ENCODE data around the gene CSNK1A1L. TPM values are rescaled to one million over a fixed set of nuclear protein-coding genes. Genes with fewer than 3 reads are reported as not detected.

The CSNK1A1L gene
- total and polyA plus RNA-seq, 2 of the 13 experiments (the other 11 are each of a cell fraction or from before 2014, with no cell fraction given), result not detected

DNA sequence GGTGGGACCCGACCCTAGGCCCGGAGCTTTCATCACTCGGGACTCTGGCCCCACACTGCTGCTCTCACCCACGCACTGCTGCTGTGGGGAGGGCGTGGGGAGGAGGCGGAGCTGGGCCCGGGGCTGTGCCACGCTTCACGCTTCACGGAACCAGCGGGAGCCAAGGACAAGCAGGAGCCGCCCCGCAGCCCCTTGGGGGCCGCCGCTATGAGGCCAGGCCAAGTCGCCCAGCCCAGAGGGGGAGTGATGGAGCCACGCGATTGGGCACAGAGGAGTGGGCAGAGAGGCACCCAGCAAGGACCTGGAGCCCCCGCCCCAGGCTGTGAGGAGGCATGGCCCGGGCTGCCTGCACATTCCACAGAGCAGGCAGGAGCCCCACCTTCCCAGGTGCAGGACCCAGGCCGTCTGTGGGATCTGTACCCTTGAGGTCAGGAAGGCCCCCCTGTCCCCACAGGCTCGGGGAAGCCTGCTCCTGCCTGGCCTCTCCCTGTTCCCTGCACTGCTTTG, 35.8 kb downstream of the CSNK1A1L start (continued):
- TF ChIP-seq, protein P1, sequence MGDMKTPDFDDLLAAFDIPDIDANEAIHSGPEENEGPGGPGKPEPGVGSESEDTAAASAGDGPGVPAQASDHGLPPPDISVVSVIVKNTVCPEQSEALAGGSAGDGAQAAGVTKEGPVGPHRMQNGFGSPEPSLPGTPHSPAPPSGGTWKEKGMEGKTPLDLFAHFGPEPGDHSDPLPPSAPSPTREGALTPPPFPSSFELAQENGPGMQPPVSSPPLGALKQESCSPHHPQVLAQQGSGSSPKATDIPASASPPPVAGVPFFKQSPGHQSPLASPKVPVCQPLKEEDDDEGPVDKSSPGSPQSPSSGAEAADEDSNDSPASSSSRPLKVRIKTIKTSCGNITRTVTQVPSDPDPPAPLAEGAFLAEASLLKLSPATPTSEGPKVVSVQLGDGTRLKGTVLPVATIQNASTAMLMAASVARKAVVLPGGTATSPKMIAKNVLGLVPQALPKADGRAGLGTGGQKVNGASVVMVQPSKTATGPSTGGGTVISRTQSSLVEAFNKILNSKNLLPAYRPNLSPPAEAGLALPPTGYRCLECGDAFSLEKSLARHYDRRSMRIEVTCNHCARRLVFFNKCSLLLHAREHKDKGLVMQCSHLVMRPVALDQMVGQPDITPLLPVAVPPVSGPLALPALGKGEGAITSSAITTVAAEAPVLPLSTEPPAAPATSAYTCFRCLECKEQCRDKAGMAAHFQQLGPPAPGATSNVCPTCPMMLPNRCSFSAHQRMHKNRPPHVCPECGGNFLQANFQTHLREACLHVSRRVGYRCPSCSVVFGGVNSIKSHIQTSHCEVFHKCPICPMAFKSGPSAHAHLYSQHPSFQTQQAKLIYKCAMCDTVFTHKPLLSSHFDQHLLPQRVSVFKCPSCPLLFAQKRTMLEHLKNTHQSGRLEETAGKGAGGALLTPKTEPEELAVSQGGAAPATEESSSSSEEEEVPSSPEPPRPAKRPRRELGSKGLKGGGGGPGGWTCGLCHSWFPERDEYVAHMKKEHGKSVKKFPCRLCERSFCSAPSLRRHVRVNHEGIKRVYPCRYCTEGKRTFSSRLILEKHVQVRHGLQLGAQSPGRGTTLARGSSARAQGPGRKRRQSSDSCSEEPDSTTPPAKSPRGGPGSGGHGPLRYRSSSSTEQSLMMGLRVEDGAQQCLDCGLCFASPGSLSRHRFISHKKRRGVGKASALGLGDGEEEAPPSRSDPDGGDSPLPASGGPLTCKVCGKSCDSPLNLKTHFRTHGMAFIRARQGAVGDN (CRISPR knock-in tag; IDR thresholded peaks at IDR 0.05), result peak; percentile 57
- TF ChIP-seq JUND (CRISPR knock-in tag; IDR thresholded peaks at IDR 0.05) (no peak), PHF5A (CRISPR knock-in tag; IDR thresholded peaks at IDR 0.05; ENCODE audit: low read depth, unreplicated experiment) (no peak), MIXL1 (CRISPR knock-in tag; IDR thresholded peaks at IDR 0.05) (no peak), DMAP1 (CRISPR knock-in tag; IDR thresholded peaks at IDR 0.05) (no peak), ZNF552 (CRISPR knock-in tag; IDR thresholded peaks at IDR 0.05; ENCODE audit: borderline replicate concordance) (no peak), CHD4 (IDR thresholded peaks at IDR 0.05; ENCODE audit: borderline replicate concordance, low read length) (no peak), NFKB2 (CRISPR knock-in tag; IDR thresholded peaks at IDR 0.05; ENCODE audit: borderline replicate concordance) (0 out of 2 replicates have a peak, but pooled peaks have one; percentile 41), HDAC6 (IDR thresholded peaks at IDR 0.05; ENCODE audit: low read depth, low read length) (no peak), ZFP36L2 (CRISPR knock-in tag; IDR thresholded peaks at IDR 0.05) (no peak), ZBTB8A (CRISPR knock-in tag; IDR thresholded peaks at IDR 0.05; ENCODE audit: borderline replicate concordance, low read depth) (no peak), ZXDC (CRISPR knock-in tag; IDR thresholded peaks at IDR 0.05) (no peak), BORCS8-MEF2B (CRISPR knock-in tag; IDR thresholded peaks at IDR 0.05) (peak; percentile 50; the same call in 1 of the 2 replicates), ZNF484 (CRISPR knock-in tag; IDR thresholded peaks at IDR 0.05; ENCODE audit: borderline replicate concordance, low read depth) (no peak), ZNF33A (CRISPR knock-in tag; IDR thresholded peaks at IDR 0.05; ENCODE audit: borderline replicate concordance) (no peak), KDM5B (CRISPR knock-in tag; IDR thresholded peaks at IDR 0.05; ENCODE audit: borderline replicate concordance) (peak; percentile 40; the same call in 1 of the 2 replicates), JARID2 (CRISPR knock-in tag; IDR thresholded peaks at IDR 0.05; ENCODE audit: insufficient replicate concordance) (no peak), THAP7 (CRISPR knock-in tag; IDR thresholded peaks at IDR 0.05) (no peak), NFYB (CRISPR knock-in tag; IDR thresholded peaks at IDR 0.05) (no peak), THRA (CRISPR knock-in tag; IDR thresholded peaks at IDR 0.05; ENCODE audit: borderline replicate concordance) (no peak), CREM (IDR thresholded peaks at IDR 0.05) (no peak), CREM (CRISPR knock-in tag; IDR thresholded peaks at IDR 0.05) (no peak), ZNF44 (CRISPR knock-in tag; IDR thresholded peaks at IDR 0.05) (no peak)
